DOHH2 (cell line): Measurements from ENCODE around the gene TMEM127.

Source experiments
- CTCF ChIP-seq: fragments of 200-600 bp; sonication (generic); IDR thresholded peaks from one replicate; pipeline ENCODE4 v1.5.1; 2014; ENCODE audit warnings: antibody characterized with exemption, mild to moderate bottlenecking, low read depth, low read length; ENCODE audit not compliant: poor library complexity, severe bottlenecking
- EZH2phosphoT487 ChIP-seq: fragments of 200-600 bp; sonication (generic); IDR thresholded peaks from 2 replicates; pipeline ENCODE4 v1.6.1; 2017; ENCODE audit warnings: borderline replicate concordance, mild to moderate bottlenecking, antibody characterized with exemption, low read length, moderate library complexity, mixed read lengths

DNA sequence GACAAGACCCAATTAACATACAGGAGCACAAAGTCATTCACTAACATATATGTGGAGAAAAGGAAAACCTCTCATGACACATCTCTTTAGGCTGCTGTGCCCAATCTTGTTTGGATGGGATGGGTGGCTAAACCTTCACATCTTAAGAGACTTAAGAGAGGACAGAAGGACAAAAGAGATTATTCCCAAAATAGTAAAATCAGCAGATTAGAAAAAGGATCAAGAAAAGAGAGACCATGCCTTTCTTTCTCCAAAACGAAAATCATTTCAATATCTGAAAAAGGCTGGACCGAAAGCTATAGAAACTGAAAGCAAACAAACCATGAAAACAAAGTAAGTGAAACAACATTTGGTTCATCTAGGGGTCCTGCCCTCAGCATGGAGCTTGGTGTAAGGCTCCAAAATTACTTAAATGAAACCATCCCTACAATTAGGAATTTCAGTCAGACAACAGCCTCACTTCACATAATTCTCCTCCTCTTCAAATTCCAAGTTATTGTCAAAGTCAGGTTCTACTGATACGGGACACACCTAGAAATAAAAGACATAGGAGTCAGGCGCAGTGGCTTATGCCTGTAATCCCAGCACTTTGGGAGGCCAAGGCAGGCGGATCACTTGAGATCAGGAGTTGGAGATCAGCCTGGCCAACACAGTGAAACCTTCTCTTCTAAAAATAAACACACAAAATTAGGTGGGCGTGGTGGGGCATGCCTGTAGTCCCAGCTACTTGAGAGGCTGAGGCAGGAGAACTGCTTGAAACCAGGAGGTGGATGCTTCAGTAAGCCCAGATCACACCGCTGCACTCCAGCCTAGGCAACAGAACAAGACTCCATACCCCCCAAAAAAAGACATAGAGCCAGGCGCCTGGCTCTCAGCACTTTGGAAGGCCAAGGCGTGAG is 62.4 kb downstream of the TMEM127 start:
- no peak for TF ChIP-seq CTCF
- TF ChIP-seq EZH2phosphoT487 = no peak
